UCSD-AML1 (cell line): ENCODE data around the gene MASTL.

Source experiments
- DNase-seq: peaks from one replicate; lab custom pipeline; 2025; ENCODE audit not compliant: unreplicated experiment; lab: John Stamatoyannopoulos, UW

Gene MASTL

GRCh38 chr10:27225011-27225590 is 69.9 kb downstream of the MASTL start:
- DNase-seq, result no peak

DNA sequence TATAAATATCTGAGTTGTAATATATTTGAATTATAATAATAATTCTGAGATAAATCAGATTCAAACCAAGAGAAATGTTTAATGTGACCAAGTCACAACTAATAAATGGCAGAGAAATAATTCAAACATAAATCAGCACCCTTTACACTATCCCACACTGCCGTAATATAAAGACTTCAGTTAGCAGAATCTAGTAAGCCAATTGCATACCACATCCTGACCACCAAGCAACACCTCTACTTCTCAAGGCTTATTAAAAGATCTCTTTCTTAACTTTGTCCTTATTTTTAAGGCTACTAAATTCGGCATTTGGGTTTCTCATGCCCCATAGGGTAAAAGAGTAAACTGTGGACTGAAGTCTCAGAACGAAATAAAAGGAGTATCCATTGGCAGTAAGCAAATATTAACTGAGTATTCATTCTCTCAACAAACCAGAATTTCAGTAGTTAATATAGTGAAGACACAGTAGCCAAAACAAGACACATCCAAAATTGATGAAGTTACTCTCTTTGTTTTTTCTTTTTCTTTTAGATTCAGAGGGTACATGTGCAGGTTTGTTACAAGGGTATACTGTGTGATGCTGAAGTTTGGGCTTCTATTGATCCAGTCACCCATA is 70.6 kb downstream of the MASTL start:
- DNase-seq, result no peak

DNA sequence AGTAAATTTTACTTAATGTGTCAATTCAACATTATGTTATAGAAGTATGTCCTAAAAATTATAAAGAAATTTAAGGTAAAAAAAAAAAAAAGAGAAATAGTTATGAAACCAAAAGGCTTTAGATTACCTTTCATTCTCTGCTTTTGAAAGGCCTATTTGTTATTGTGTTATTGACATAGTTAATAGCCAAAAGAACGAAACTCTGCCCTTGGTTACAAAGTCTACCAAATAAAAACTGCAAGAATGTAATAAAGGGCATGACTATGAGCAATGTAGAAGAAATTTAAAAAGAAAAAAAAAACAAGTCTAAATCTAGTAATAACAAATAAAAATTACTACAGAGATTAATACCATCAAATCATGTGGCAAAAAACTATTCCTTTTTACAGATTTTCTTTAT is 74.9 kb downstream of the MASTL start:
- DNase-seq, result no peak

- no peak for DNase-seq
Measured at GRCh38 chr10:27235706-27236105, 80.6 kb downstream of the MASTL start.
